H9 (cell line): ENCODE results near the gene LRG1. TPM values are rescaled to one million over a fixed set of nuclear protein-coding genes. Genes with fewer than 3 reads are reported as not detected.

Experiments
- DNase-seq: peaks from one replicate; pipeline ENCODE4 v3.0.0-alpha.2; 2017
- H2AFZ ChIP-seq: one replicate; pipeline ENCODE4 v1.6.1; 2013; ENCODE audit warnings: mild to moderate bottlenecking, low read length, control low read depth, moderate library complexity
- H2AK5ac ChIP-seq: 2 replicates; pipeline ENCODE4 v1.6.1; 2013; ENCODE audit warnings: low read length, control low read depth, mixed read lengths; ENCODE audit not compliant: insufficient read length
- H2BK120ac ChIP-seq: one replicate; pipeline ENCODE4 v1.6.1; 2013; ENCODE audit warnings: low read depth, mild to moderate bottlenecking, low read length, control low read depth, inconsistent platforms; ENCODE audit not compliant: poor library complexity, severe bottlenecking
- H2BK12ac ChIP-seq: 2 replicates; pipeline ENCODE4 v1.6.1; 2013; ENCODE audit warnings: low read length, control low read depth, mixed read lengths, low read depth; ENCODE audit not compliant: insufficient read length
- H2BK15ac ChIP-seq: 2 replicates; pipeline ENCODE4 v1.6.1; 2013; ENCODE audit warnings: low read depth, low read length, control low read depth
- H2BK20ac ChIP-seq: one replicate; pipeline ENCODE4 v1.6.1; 2013; ENCODE audit warnings: low read depth, mild to moderate bottlenecking, low read length, control low read depth, inconsistent platforms; ENCODE audit not compliant: poor library complexity, severe bottlenecking
- H2BK5ac ChIP-seq: 2 replicates; pipeline ENCODE4 v1.6.1; 2013; ENCODE audit warnings: low read length, control low read depth, mixed read lengths; ENCODE audit not compliant: insufficient read length
- H3K14ac ChIP-seq: 2 replicates; pipeline ENCODE4 v1.6.1; 2013; ENCODE audit warnings: low read length, control low read depth; ENCODE audit not compliant: insufficient read depth
- H3K18ac ChIP-seq: 2 replicates; pipeline ENCODE4 v1.6.1; 2013; ENCODE audit warnings: low read depth, mild to moderate bottlenecking, mixed read lengths, low read length, control low read depth; ENCODE audit not compliant: insufficient read length
- H3K23ac ChIP-seq: 2 replicates; pipeline ENCODE4 v1.6.1; 2013; ENCODE audit warnings: low read length, control low read depth, mixed read lengths, low read depth; ENCODE audit not compliant: insufficient read length
- H3K23me2 ChIP-seq: 2 replicates; pipeline ENCODE4 v1.6.1; 2013; ENCODE audit warnings: low read depth, mild to moderate bottlenecking, mixed read lengths, low read length, control low read depth; ENCODE audit not compliant: insufficient read length, poor library complexity, severe bottlenecking
- H3K27ac ChIP-seq: 2 replicates; pipeline ENCODE4 v1.5.1; 2013; ENCODE audit warnings: low read length, control low read depth, mixed read lengths, low read depth; ENCODE audit not compliant: insufficient read length
- H3K27me3 ChIP-seq: 2 replicates; pipeline ENCODE4 v1.6.1; 2013; ENCODE audit warnings: low read length, control low read depth, inconsistent platforms; ENCODE audit not compliant: insufficient read depth
- H3K4ac ChIP-seq: 2 replicates; pipeline ENCODE4 v1.6.1; 2013; ENCODE audit warnings: low read depth, mild to moderate bottlenecking, control low read depth, inconsistent platforms, low read length, moderate library complexity
- H3K4me1 ChIP-seq: 2 replicates; pipeline ENCODE4 v1.6.1; 2013; ENCODE audit warnings: low read length, control low read depth, inconsistent platforms; ENCODE audit not compliant: insufficient read depth
- H3K4me2 ChIP-seq: 2 replicates; pipeline ENCODE4 v1.6.1; 2013; ENCODE audit warnings: low read length, control low read depth, mixed read lengths; ENCODE audit not compliant: insufficient read length, insufficient read depth
- H3K56ac ChIP-seq: 2 replicates; pipeline ENCODE4 v1.6.1; 2013; ENCODE audit warnings: low read depth, mild to moderate bottlenecking, mixed read lengths, low read length, control low read depth; ENCODE audit not compliant: insufficient read length
- H3K79me1 ChIP-seq: 2 replicates; pipeline ENCODE4 v1.6.1; 2013; ENCODE audit warnings: low read depth, mild to moderate bottlenecking, moderate library complexity, low read length, control low read depth, inconsistent platforms; ENCODE audit not compliant: insufficient read depth, poor library complexity, severe bottlenecking
- H3K79me2 ChIP-seq: 2 replicates; pipeline ENCODE4 v1.6.1; 2013; ENCODE audit warnings: low read length, control low read depth, inconsistent platforms; ENCODE audit not compliant: insufficient read depth
- H3K9ac ChIP-seq: 2 replicates; pipeline ENCODE4 v1.6.1; 2013; ENCODE audit warnings: low read length, control low read depth, mixed read lengths; ENCODE audit not compliant: insufficient read length; ENCODE audit errors: extremely low read depth
- H3K9me3 ChIP-seq: one replicate; pipeline ENCODE4 v1.6.1; 2013; ENCODE audit warnings: low read depth, low read length, inconsistent platforms; ENCODE audit not compliant: control insufficient read depth
- H3T11ph ChIP-seq: one replicate; pipeline ENCODE4 v1.6.1; 2013; ENCODE audit warnings: mild to moderate bottlenecking, low read length, control low read depth, inconsistent platforms
- H4K20me1 ChIP-seq: one replicate; pipeline ENCODE4 v1.6.1; 2013; ENCODE audit not compliant: control insufficient read depth, insufficient read length, insufficient read depth
- H4K5ac ChIP-seq: 2 replicates; pipeline ENCODE4 v1.6.1; 2013; ENCODE audit warnings: low read depth, mild to moderate bottlenecking, mixed read lengths, low read length, control low read depth; ENCODE audit not compliant: insufficient read length
- H4K8ac ChIP-seq: replicated peaks from 2 replicates; pipeline ENCODE4 v1.6.1; 2013; ENCODE audit warnings: low read length, control low read depth, mixed read lengths, low read depth; ENCODE audit not compliant: insufficient read length
- H4K91ac ChIP-seq: 2 replicates; pipeline ENCODE4 v1.6.1; 2013; ENCODE audit warnings: low read depth, mild to moderate bottlenecking, moderate library complexity, mixed read lengths, low read length, control low read depth; ENCODE audit not compliant: insufficient read length
- H3K27ac Mint-ChIP-seq, 3 experiments: 2 replicates in 2 of 3; 3 replicates in 1 of 3; pipeline ENCODE4 v1.8.0; 2020 to 2021; ENCODE audit warnings: mixed read lengths in 3 of 3, mild to moderate bottlenecking in 1 of 3, moderate library complexity in 1 of 3
- H3K27me3 Mint-ChIP-seq: 2 replicates; pipeline ENCODE4 v1.8.0; 2021; ENCODE audit warnings: low read depth, mild to moderate bottlenecking, moderate library complexity, mixed read lengths
- H3K36me3 Mint-ChIP-seq, 3 experiments: 2 replicates in 2 of 3; 3 replicates in 1 of 3; pipeline ENCODE4 v1.8.0; 2020 to 2021; ENCODE audit warnings: low read depth in 3 of 3, mixed read lengths in 3 of 3; ENCODE audit not compliant: insufficient read depth in 1 of 3
- H3K4me1 Mint-ChIP-seq, 2 experiments: 2 replicates each; pipeline ENCODE4 v1.8.0; 2020; ENCODE audit warnings: mixed read lengths in 2 of 2
- H3K4me3 Mint-ChIP-seq, 2 experiments: 2 replicates in 1 of 2; 3 replicates in 1 of 2; pipeline ENCODE4 v1.8.0; 2020 to 2021; ENCODE audit warnings: mild to moderate bottlenecking in 2 of 2, mixed read lengths in 2 of 2, moderate library complexity in 1 of 2
- H3K9me3 Mint-ChIP-seq, 2 experiments: 2 replicates in 1 of 2; 3 replicates in 1 of 2; pipeline ENCODE4 v1.8.0; 2020; ENCODE audit warnings: mild to moderate bottlenecking in 2 of 2, mixed read lengths in 2 of 2, moderate library complexity in 1 of 2
- WGBS: extraction: QIAGEN DNeasy Blood & Tissue Kit; methylation state at CpG from one replicate; pipeline ENCODE4 v1.1.7; 2013; ENCODE audit warnings: missing lambda C conversion rate, low lambda C conversion rate, mixed read lengths; ENCODE audit not compliant: insufficient read length; ENCODE audit errors: extremely low coverage; 5-methylcytosine and 5-hydroxymethylcytosine counted together
- total RNA-seq: library from RNA; stranded (reverse); gene quantifications from 2 replicates; pipeline ENCODE4 v1.2.1, GENCODE V29; 2021
- TF ChIP-seq, protein P1 (sequence below): fragments of 200-600 bp; sonication (generic); conservative IDR thresholded peaks from 3 replicates; pipeline ENCODE4 v1.8.0; 2021; ENCODE audit warnings: antibody characterized with exemption, mild to moderate bottlenecking

LRG1 gene
- total RNA-seq, 1 experiment from 2014 or later, result 0.24 TPM

GRCh38 chr19:4519521-4520277 is 20.1 kb downstream of the LRG1 start:
- Histone ChIP-seq H3K4me1 (no peaks in the 10 kb centered on the region), H4K20me1 (no peaks in the 10 kb centered on the region), H3K9me3 (no peaks in the 10 kb centered on the region), H3K79me2 (no peaks in the 10 kb centered on the region), H2AFZ (no peak overlapping the region), H3K23me2 (no peaks in the 10 kb centered on the region), H3K27ac (no peak overlapping the region), H3K14ac (no peak overlapping the region), H2BK5ac (no peak overlapping the region), H4K8ac (no peak overlapping the region), H2BK120ac (no peak overlapping the region), H2BK12ac (no peak overlapping the region), H4K5ac (no peak overlapping the region), H3K27me3 (0 out of 2 replicates have a peak, but pooled peaks cover 2% of the 10 kb centered on the region), H3K4ac (no peak overlapping the region; the same call in 1 of the 2 replicates), H3K4me2 (no peak overlapping the region), H3K9ac (no peak overlapping the region), H3K23ac (no peak overlapping the region), H2AK5ac (no peak overlapping the region), H2BK15ac (no peak overlapping the region), H3K56ac (no peak overlapping the region), H4K91ac (no peak overlapping the region), H2BK20ac (no peak overlapping the region), H3T11ph (no peak overlapping the region), H3K79me1 (no peaks in the 10 kb centered on the region), H3K18ac (no peak overlapping the region)
- Mint-ChIP-seq H3K4me1 (peaks cover 3 to 7% of the 10 kb centered on the region in 2 experiments; a peak in 3 of 4 replicates), H3K4me3 (no peak overlapping the region), H3K36me3 (no peaks in the 10 kb centered on the region), H3K9me3 (0 out of 5 replicates have a peak, but pooled peaks cover 0 to 2% of the 10 kb centered on the region in 2 experiments), H3K27me3 (peaks cover 54% of the 10 kb centered on the region), H3K27ac (no peak overlapping the region)
- no CpG with 5 or more reads among the region's 9 CpGs for WGBS
- TF ChIP-seq, protein P1, sequence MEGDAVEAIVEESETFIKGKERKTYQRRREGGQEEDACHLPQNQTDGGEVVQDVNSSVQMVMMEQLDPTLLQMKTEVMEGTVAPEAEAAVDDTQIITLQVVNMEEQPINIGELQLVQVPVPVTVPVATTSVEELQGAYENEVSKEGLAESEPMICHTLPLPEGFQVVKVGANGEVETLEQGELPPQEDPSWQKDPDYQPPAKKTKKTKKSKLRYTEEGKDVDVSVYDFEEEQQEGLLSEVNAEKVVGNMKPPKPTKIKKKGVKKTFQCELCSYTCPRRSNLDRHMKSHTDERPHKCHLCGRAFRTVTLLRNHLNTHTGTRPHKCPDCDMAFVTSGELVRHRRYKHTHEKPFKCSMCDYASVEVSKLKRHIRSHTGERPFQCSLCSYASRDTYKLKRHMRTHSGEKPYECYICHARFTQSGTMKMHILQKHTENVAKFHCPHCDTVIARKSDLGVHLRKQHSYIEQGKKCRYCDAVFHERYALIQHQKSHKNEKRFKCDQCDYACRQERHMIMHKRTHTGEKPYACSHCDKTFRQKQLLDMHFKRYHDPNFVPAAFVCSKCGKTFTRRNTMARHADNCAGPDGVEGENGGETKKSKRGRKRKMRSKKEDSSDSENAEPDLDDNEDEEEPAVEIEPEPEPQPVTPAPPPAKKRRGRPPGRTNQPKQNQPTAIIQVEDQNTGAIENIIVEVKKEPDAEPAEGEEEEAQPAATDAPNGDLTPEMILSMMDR, result no peak
- DNase-seq, result no peak
